Dendritic cell treated with granulocyte-macrophage colony-stimulating factor and Interleukin-4, amounts not matched to agents 40 ng/mL and 50 ng/mL, for 4 days (primary cell): ENCODE data around the gene PLEKHA1.

Source experiments
- H3K27ac Mint-ChIP-seq: one replicate; pipeline ENCODE4 v1.8.0; 2022; ENCODE audit warnings: mild to moderate bottlenecking, mixed read lengths
- H3K27me3 Mint-ChIP-seq: one replicate; pipeline ENCODE4 v1.8.0; 2022; ENCODE audit warnings: mild to moderate bottlenecking, mixed read lengths
- H3K36me3 Mint-ChIP-seq: one replicate; pipeline ENCODE4 v1.8.0; 2022; ENCODE audit warnings: low read depth, mixed read lengths
- H3K4me1 Mint-ChIP-seq: one replicate; pipeline ENCODE4 v1.8.0; 2022; ENCODE audit warnings: low read depth, mixed read lengths
- H3K4me3 Mint-ChIP-seq: one replicate; pipeline ENCODE4 v1.8.0; 2022; ENCODE audit warnings: mild to moderate bottlenecking, moderate library complexity, mixed read lengths
- H3K9me3 Mint-ChIP-seq: one replicate; pipeline ENCODE4 v1.8.0; 2022; ENCODE audit warnings: mixed read lengths
- intact Hi-C: fragments of 100-400 bp; cut with micrococcal nuclease; formaldehyde crosslinking; loops from one replicate; pipeline ENCODE4 v1.15.0; 2022

The PLEKHA1 gene

DNA sequence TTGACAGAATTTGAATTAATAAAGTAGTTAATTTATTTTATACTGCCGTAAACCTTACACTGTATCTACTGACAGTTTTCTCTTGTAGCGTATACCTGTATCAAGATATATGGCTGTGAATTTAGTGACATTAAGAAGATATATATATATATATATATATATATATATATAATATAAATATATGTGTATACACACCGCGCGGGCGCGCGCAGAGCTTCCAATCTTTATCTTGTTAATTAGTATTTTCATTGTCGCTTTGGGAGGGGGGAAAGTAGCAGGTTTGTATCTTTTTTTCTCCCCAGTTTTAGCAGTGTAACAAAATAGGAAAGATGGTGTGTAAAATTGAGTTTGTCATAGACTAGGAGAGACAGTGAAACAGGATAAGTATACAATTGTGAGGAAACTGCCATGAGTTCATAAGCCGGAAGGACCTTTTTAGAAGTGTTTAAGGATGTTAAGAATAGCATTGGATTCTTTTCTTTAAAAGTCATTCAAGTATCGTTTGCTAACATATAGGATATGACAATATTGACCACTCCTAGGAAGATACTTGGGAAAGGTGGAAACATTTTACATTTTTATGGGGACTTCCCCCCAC, 2.0 kb downstream of the PLEKHA1 start:
- peaks cover 9% of the 10 kb centered on the region for H3K4me1 Mint-ChIP-seq
- H3K36me3 Mint-ChIP-seq: no peaks in the 10 kb centered on the region
- H3K27me3 Mint-ChIP-seq: peaks cover 44% of the 10 kb centered on the region
- H3K9me3 Mint-ChIP-seq: peaks cover 9% of the 10 kb centered on the region
- H3K27ac Mint-ChIP-seq: no peak overlapping the region
- intact Hi-C loops: no loop called here
- H3K4me3 Mint-ChIP-seq: no peak overlapping the region

DNA sequence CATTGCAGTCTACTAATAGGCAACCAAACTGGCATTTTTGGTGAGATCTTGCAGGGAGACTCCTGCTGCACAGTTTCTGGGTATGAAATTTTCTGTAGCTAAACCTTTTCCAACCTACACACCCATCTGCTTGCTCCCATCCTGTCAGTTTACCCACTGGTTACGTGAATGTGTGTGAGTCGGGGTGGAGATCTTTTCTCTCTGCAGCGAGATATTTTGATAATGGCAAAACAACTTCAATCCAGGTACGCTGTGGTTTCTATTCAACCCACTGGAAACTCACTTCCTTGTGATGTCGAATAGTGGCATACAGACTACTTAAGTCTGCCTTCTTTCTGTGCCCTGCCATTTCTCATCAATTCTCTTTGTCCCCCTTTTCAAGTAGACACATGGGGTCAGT, 4.5 kb downstream of the PLEKHA1 start:
- Mint-ChIP-seq H3K4me1 (peaks cover 2% of the 10 kb centered on the region), H3K27me3 (peaks cover 21% of the 10 kb centered on the region), H3K36me3 (no peaks in the 10 kb centered on the region), H3K27ac (no peak overlapping the region), H3K9me3 (peaks cover 9% of the 10 kb centered on the region), H3K4me3 (no peak overlapping the region)
- intact Hi-C loops: no loop called here

DNA sequence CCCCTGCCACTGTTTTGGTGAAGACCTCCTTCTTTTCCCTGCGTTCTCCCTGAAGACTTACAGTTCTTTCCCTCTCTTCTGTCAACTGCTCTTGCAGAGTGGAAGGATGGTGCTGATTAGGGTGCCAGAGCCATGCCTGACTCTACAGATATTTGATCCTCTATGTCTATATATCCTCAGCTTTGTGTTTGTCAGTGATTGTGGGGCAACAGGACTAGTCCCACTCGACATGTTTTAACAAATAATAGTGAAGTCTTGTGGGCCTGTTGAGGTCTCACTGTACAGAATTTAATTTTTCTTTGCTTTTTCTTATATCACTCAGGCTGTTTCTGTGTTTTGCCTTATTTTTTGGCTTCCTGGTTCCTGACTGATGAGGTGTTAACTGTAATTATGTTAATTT, 5.0 kb downstream of the PLEKHA1 start:
- intact Hi-C loops: no loop called here
- Mint-ChIP-seq H3K27me3 (peaks cover 19% of the 10 kb centered on the region), H3K4me1 (no peaks in the 10 kb centered on the region), H3K4me3 (no peak overlapping the region), H3K9me3 (peaks cover 9% of the 10 kb centered on the region), H3K36me3 (no peaks in the 10 kb centered on the region), H3K27ac (no peak overlapping the region)

DNA sequence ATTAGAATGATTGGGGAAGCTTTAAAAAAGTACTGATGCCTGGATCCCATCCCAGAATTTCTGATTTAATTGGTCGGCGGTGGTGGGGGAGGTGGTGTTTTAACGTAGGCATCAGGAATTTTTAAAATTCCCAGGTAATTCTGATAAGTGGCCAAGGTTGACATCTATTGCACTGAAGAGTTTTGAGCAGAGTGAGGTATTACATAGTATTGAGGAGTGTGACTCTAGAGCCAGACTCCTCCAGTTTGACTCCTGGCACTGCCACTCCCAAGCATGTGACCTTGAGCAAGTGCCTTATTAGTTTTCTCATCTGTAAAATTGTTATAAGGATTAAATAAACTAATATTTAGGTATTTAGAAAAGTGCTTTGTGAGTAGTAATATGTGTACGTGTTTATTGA, 6.2 kb downstream of the PLEKHA1 start:
- Mint-ChIP-seq H3K27me3 (peaks cover 13% of the 10 kb centered on the region), H3K27ac (no peak overlapping the region), H3K4me1 (no peaks in the 10 kb centered on the region)

DNA sequence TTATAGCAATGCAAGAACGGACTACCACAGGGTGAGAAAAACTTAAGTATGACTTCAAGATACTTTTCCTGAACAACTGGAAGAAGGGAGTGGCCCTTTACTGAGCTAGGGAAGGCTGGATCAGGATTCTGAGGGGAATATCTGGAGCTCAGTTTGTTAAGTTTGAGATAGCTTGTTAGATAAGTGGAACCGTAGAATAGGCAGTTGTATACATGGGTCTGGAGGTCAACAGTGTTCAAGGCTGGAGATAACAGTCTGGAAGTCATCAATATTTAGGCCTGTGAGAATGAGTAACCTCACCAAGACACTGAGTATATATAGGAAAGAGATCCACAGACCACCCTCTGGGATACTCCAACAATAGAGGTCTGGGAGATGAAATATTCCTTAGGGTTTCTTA, 7.2 kb downstream of the PLEKHA1 start:
- peaks cover 9% of the 10 kb centered on the region for H3K9me3 Mint-ChIP-seq
- intact Hi-C loops: no loop called here
- no peak overlapping the region for H3K4me3 Mint-ChIP-seq
- H3K36me3 Mint-ChIP-seq: no peaks in the 10 kb centered on the region
- no peaks in the 10 kb centered on the region for H3K4me1 Mint-ChIP-seq
- peaks cover 8% of the 10 kb centered on the region for H3K27me3 Mint-ChIP-seq
- H3K27ac Mint-ChIP-seq: no peak overlapping the region

More for the DNA sequence above, 6.2 kb downstream of the PLEKHA1 start:
- peaks cover 9% of the 10 kb centered on the region for H3K9me3 Mint-ChIP-seq
- no peak overlapping the region for H3K4me3 Mint-ChIP-seq
- H3K36me3 Mint-ChIP-seq: no peaks in the 10 kb centered on the region
- intact Hi-C loops: no loop called here

DNA sequence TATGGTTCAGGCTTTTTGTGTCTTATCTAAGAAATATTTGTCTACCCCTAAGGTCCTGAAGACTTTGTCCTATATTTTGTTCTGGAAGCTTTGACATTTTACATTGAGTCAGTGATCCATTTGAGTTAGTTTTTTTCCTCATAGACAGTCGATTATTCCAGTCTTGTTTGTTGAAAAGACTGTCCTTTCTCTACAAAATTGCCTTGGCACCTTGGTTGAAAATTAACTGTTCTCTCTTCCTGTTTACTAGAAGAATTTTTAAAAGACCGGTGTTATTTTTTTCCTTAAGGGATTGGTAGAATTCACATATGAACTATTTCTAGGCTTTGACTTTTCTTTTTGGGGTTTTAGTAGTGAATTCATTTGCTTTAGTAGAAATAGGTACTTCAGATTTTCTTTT, 12.0 kb downstream of the PLEKHA1 start:
- H3K27me3 Mint-ChIP-seq: no peaks in the 10 kb centered on the region
- H3K9me3 Mint-ChIP-seq: no peaks in the 10 kb centered on the region
- H3K27ac Mint-ChIP-seq: no peak overlapping the region
- H3K4me3 Mint-ChIP-seq: no peak overlapping the region
- H3K36me3 Mint-ChIP-seq: peaks cover 9% of the 10 kb centered on the region
- intact Hi-C loops: no loop called here
- no peaks in the 10 kb centered on the region for H3K4me1 Mint-ChIP-seq

DNA sequence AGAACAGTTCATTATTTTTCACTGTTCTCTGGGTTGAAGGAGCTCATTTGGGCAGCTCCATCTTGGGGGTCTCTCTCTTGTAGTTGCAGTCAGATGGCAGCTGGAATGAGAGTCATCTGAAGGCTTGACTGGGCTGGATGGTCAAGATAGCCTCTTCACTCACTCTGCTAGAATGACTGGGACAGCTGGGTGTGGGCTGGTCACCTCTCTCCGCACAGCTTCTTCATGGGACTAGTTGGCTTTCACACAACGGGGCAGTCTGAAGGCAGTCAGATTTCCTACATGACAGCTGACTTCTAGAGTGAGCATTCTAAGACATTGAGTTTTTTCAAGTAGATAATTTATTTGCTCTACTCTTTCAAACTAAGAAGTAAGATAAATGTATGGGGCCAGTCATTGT, 13.1 kb downstream of the PLEKHA1 start:
- H3K27me3 Mint-ChIP-seq: no peaks in the 10 kb centered on the region
- H3K27ac Mint-ChIP-seq: no peak overlapping the region
- no peaks in the 10 kb centered on the region for H3K9me3 Mint-ChIP-seq
- peaks cover 9% of the 10 kb centered on the region for H3K36me3 Mint-ChIP-seq
- no peaks in the 10 kb centered on the region for H3K4me1 Mint-ChIP-seq
- intact Hi-C loops: no loop called here
- no peak overlapping the region for H3K4me3 Mint-ChIP-seq

DNA sequence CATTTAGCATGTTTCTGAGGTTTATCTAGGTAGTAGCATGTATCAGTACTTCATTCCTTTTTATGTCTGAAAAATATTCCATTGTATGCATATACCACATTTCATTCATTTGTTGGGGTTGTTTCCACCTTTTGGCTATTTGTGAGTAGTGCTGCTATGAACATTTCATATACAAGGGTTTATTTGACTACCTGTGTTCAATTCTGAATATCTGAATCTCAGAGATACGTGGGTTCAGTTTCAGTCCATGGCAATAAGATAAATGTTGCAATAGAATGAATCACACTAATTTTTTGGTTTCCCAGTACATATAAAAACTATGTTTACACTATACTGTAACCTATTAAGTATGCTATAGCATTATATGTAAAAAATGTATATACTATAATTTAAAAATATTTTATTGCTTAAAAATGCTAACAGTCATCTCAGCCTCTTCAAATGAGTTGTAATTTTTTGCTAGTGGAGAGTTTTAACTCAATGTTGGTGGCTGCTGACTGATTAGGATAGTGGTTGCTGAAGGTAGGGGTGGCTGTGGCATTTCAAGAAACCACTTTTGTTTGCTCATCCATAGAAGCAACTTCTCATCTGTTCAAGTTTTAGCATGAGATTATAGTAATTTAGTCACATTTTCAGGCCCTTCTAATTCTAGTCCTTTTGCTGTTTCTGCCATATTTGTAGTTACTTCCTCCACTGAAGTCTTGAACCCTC, 13.9 kb downstream of the PLEKHA1 start:
- Mint-ChIP-seq H3K36me3 (peaks cover 9% of the 10 kb centered on the region), H3K4me3 (no peak overlapping the region), H3K4me1 (no peaks in the 10 kb centered on the region), H3K27ac (no peak overlapping the region), H3K27me3 (no peaks in the 10 kb centered on the region), H3K9me3 (no peaks in the 10 kb centered on the region)
- intact Hi-C loops: no loop called here

DNA sequence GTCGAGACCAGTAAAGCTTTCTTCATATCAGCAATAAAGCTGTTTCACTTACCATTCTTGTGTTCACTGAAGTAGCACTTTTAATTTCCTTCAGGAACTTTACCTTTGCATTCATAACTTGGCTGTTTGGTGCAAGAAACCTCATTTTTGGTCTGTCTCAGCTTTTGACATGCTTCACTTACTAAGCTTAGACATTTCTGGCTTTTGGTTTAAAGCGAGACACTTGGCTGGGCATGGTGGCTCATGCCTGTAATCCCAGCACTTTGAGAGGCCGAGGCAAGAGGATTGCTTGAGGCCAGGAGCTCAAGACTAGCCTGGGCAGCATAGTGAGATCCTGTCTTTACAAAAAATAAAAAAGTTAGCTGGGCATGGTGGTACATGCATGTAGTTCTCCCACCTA, 15.8 kb downstream of the PLEKHA1 start:
- intact Hi-C loops: no loop called here
- Mint-ChIP-seq H3K36me3 (peaks cover 20% of the 10 kb centered on the region), H3K27ac (no peak overlapping the region), H3K9me3 (no peaks in the 10 kb centered on the region), H3K27me3 (no peaks in the 10 kb centered on the region), H3K4me3 (no peak overlapping the region), H3K4me1 (no peaks in the 10 kb centered on the region)

DNA sequence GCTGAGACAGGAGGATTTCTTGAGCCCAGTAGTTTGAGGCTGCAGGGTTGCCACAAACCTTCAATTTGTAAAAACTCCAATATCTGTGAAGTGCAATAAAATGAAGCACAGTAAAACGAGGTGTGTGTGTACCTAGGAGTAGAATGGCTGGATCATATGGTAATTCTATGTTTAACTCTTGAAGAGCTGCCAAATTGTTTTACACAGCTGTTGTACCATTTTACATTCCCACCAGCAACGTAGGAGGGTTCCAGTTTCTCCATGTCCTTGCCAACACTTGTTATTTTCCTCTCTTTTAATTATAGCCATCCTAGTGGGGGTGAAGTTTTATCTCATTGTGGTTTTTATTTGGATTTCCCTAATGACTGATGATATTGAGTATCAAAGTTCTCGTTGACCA, 16.2 kb downstream of the PLEKHA1 start:
- H3K27me3 Mint-ChIP-seq: no peaks in the 10 kb centered on the region
- no peaks in the 10 kb centered on the region for H3K4me1 Mint-ChIP-seq
- H3K27ac Mint-ChIP-seq: no peak overlapping the region
- H3K9me3 Mint-ChIP-seq: no peaks in the 10 kb centered on the region
- intact Hi-C loops: no loop called here
- H3K4me3 Mint-ChIP-seq: no peak overlapping the region
- H3K36me3 Mint-ChIP-seq: peaks cover 21% of the 10 kb centered on the region

DNA sequence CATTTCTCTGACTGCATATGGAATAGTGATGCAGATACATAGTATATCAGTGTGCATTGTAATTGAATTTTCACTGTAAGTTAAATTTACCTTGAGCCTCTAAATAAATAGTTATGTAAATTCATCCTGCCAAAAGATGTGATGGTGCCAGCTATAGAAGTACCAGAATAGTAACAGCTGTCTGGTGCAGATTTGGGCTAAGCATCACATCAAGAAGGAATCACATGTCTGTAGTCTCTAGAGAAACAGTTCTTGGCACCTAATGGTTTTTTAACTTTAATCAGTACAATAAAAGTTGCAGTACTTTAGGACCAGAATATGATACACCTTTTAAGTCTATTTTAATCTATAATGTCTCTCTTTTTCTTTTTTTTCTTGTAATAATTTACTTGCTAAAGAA, 17.4 kb downstream of the PLEKHA1 start:
- Mint-ChIP-seq H3K27ac (no peak overlapping the region), H3K4me1 (no peaks in the 10 kb centered on the region), H3K4me3 (no peak overlapping the region), H3K9me3 (no peaks in the 10 kb centered on the region), H3K27me3 (no peaks in the 10 kb centered on the region), H3K36me3 (peaks cover 28% of the 10 kb centered on the region)
- intact Hi-C loops: no loop called here

DNA sequence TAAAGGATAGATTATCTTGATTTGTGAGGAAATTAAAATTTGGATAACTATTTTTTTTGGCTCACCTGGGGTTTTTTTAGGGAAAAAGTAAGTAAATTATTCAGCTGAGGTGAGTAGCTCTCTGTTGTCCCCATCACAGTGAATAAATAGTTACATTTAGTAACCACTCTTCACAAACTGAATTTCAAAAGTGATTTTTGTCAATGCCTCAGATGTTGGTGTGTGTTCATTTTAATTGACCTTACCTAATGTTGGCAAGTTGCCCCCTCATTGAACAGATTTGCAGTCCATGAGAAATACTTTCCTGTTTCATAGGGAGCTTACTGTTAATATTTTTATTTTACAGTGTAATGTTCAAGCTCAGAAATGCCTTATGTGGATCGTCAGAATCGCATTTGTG, 18.3 kb downstream of the PLEKHA1 start:
- Mint-ChIP-seq H3K27me3 (no peaks in the 10 kb centered on the region), H3K4me3 (no peak overlapping the region), H3K9me3 (no peaks in the 10 kb centered on the region), H3K27ac (no peak overlapping the region), H3K36me3 (peaks cover 34% of the 10 kb centered on the region), H3K4me1 (no peaks in the 10 kb centered on the region)
- intact Hi-C loops: no loop called here

DNA sequence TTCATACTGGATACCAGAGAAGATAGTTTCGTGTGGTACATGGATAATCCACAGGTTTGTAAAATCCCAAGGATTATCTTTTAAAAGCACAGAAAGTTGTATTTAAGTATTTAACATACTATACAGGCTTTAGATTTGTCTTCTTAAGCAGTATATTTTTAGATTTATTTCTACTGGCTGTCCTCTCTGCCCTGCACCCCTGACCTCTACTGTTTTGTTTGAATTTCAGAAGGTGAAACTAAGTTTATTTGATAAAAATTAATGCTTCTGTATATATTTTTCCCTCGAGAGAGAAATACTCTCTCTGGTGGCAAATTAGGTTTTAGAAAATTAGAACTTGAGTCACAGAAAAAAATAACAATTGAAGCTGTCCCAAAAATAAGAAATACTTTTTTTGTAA, 18.8 kb downstream of the PLEKHA1 start:
- intact Hi-C loops: no loop called here
- peaks cover 34% of the 10 kb centered on the region for H3K36me3 Mint-ChIP-seq

DNA sequence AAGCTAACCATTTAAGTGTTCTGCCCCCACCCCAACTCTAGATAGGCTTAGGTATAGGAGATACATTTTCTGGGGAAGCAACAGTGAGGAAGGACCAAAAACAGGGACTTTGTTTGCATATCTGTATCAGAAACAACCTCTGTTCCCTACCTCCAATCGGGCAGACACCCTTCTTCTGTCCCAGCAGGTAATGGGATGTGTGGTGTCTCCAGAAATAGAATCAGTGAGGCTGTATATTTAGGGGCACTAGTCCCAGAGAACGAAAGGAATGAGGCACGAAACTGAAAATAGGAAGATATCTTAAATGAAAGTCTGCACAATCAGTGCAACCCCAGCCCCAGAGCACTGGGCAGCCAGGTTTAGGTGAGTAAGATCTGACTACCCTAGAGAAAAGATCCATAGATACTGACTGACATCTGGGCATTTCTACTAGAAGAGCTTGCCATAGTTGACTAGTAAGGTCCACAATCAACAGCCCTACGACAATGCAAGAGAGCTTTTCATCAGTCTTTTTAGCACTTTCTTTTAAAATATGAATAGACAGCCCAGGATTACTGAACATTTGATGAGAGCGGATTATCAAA, 28.1 kb downstream of the PLEKHA1 start:
- peaks cover 10% of the 10 kb centered on the region for H3K36me3 Mint-ChIP-seq
- intact Hi-C loops: no loop called here
- no peak overlapping the region for H3K27ac Mint-ChIP-seq
- H3K9me3 Mint-ChIP-seq: no peaks in the 10 kb centered on the region
- H3K4me3 Mint-ChIP-seq: no peak overlapping the region
- no peaks in the 10 kb centered on the region for H3K27me3 Mint-ChIP-seq
- H3K4me1 Mint-ChIP-seq: peaks cover 5% of the 10 kb centered on the region

More for the DNA sequence above, 18.8 kb downstream of the PLEKHA1 start:
- Mint-ChIP-seq H3K4me3 (no peak overlapping the region), H3K4me1 (no peaks in the 10 kb centered on the region), H3K27me3 (no peaks in the 10 kb centered on the region), H3K27ac (no peak overlapping the region), H3K9me3 (no peaks in the 10 kb centered on the region)

DNA sequence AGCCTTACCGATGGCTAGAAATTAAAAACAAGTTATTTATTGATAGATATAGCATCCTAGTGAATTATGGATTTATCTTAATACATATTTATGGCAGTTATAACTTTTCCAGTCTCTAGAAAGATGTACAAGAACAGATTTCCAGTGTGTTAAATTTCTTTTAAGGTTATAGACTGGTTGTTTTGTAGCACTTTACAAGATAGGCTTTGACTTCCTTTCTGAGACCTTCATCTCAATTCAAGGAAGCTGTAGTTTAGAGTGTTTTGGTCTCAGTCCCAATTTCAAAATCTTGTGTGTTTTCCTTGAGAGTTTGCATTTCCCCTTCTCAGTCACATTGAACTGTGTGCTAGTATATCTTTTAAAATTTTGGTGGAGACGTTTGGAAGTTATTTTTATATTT, 30.1 kb downstream of the PLEKHA1 start:
- H3K4me1 Mint-ChIP-seq: peaks cover 5% of the 10 kb centered on the region
- intact Hi-C loops: no loop called here
- peaks cover 10% of the 10 kb centered on the region for H3K36me3 Mint-ChIP-seq
- H3K4me3 Mint-ChIP-seq: no peak overlapping the region
- H3K27me3 Mint-ChIP-seq: no peaks in the 10 kb centered on the region
- no peaks in the 10 kb centered on the region for H3K9me3 Mint-ChIP-seq
- no peak overlapping the region for H3K27ac Mint-ChIP-seq
